ENCODE measurements around the gene ZSCAN12. TPM values are rescaled to one million over a fixed set of nuclear protein-coding genes. Genes with fewer than 3 reads are reported as not detected.

Gene ZSCAN12
- total RNA-seq, 4 donors from 2014 or later: 1.2 to 3.2 (median 2.3) TPM

DNA sequence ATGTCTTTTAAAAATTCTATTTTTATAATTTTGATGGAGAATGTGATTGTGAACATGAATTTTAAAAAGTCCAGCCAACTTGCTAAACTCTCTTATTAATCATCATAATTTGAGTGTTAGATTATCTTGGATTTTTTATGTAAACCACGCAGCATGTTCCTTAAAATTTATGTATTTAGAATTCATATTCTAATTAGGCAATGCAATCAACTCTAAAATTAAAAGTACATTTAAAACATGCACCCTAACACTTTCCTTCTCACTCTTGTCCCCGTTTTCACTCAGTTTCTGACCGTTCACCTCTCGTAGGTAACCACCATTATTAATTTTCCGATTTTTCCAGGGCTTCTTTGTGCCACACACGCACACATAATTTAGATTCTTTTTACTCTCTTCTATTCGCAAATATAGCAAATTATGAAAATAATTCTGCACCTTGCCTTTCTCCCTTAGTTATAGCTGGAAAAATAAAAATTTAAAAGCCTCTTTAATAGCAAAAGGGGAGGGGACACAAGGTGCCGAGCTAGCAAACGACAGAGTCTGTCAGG is 50.1 kb downstream of the ZSCAN12 start:
- Histone ChIP-seq H3K9me3 (no peaks in the 10 kb centered on the region), H3K4me1 (peaks cover 27% of the 10 kb centered on the region), H3K36me3 (no peaks in the 10 kb centered on the region), H3K27me3 (peaks cover 7% of the 10 kb centered on the region), H3K27ac (peak overlapping the region; percentile 64), H3K4me3 (peak overlapping the region; percentile 58)
- no peak for DNase-seq (ENCODE audit: low spot score in 2 of 2)
- TF ChIP-seq POLR2A (IDR thresholded peaks at IDR 0.05) (no peak), EP300 (IDR thresholded peaks at IDR 0.05) (no peak), POLR2AphosphoS5 (IDR thresholded peaks at IDR 0.05) (no peak)
- TF ChIP-seq, protein P1, sequence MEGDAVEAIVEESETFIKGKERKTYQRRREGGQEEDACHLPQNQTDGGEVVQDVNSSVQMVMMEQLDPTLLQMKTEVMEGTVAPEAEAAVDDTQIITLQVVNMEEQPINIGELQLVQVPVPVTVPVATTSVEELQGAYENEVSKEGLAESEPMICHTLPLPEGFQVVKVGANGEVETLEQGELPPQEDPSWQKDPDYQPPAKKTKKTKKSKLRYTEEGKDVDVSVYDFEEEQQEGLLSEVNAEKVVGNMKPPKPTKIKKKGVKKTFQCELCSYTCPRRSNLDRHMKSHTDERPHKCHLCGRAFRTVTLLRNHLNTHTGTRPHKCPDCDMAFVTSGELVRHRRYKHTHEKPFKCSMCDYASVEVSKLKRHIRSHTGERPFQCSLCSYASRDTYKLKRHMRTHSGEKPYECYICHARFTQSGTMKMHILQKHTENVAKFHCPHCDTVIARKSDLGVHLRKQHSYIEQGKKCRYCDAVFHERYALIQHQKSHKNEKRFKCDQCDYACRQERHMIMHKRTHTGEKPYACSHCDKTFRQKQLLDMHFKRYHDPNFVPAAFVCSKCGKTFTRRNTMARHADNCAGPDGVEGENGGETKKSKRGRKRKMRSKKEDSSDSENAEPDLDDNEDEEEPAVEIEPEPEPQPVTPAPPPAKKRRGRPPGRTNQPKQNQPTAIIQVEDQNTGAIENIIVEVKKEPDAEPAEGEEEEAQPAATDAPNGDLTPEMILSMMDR (IDR thresholded peaks at IDR 0.05): no peak
- WGBS: 1% methylated on average over 9 of the region's 9 CpGs

DNA sequence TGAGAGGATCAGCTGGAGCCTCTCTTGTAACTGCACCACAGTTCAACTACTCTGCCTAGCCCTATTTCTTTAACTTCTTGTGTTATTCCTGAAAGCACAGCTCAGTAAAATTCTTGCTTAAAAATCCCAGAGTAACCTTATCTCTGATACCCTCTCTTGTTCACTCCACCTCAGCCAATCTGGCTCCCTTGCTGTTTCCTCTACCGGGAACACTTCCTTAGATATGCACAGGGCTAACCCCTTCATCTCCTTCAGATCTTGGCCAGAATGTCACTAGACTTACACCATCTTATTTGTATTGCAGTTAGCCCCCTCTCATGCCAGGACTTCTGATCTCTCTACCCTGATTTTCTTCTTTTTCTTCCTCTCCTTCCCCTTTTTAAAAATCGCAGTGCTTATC is 52.4 kb downstream of the ZSCAN12 start:
- Histone ChIP-seq H3K9me3 (no peaks in the 10 kb centered on the region), H3K27me3 (peaks cover 7% of the 10 kb centered on the region), H3K4me1 (peaks cover 19% of the 10 kb centered on the region), H3K4me3 (no peak overlapping the region), H3K27ac (no peak overlapping the region), H3K36me3 (no peaks in the 10 kb centered on the region)
- TF ChIP-seq, protein P1 (IDR thresholded peaks at IDR 0.05): no peak
- TF ChIP-seq EP300 (IDR thresholded peaks at IDR 0.05) (no peak), POLR2AphosphoS5 (IDR thresholded peaks at IDR 0.05) (no peak), POLR2A (IDR thresholded peaks at IDR 0.05) (no peak)
- no peak for DNase-seq (ENCODE audit: low spot score in 2 of 2)
- 37% methylated on average over 2 of the region's 2 CpGs for WGBS

DNA sequence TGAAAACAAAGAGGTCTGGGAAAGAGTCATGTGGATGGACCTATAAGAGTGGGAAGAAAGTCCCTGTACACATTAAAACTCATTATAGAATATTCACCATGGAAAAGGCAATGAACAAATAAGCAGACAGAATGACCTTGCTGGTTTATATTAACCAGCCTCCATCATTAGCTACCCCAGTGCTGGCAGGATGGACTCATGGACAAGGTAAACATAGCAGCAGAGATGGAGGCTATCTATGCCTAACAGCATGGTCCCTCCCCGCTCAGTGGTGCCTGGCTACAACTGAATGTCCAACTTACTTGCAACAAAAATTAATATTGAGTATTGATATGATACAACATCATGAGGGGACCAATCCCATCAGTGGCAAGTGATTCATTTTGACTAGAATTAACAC is 54.3 kb downstream of the ZSCAN12 start:
- WGBS: 100% methylated on average over 1 of the region's 1 CpG

DNA sequence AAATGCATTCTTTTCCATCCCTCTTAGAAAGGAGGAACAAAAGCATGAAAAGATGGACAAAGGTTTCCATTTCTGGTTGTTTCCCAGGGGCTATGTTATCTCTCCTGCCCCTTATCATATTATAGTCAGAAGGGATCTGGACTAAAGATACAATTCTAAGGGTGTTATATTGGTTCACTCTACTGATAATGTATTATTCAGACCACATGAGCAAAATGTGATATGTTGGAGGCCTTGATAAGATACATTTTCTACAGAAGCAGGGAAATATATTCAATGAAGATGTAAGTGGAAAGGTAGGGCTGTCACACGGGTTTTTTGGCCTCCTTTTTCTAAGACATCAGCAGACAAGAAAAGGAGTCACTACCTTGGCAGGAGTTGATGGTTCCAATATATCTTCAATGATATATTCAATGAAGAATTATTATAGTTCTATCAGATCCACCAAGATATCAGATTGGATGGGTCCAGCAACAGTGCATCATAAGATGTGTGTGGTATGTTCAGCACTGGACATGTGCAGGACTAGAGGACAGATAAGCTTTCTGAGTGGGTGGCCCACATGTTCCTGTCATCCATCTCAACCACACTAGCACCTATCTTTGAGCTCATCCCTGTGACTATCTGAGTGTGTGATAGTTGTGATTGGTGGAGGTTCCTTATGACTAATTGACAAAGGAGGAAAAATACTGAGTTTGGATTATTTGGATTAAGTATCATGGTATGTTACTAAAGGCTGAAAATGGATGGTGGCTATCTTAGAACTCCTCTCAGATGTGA is 55.5 kb downstream of the ZSCAN12 start:
- Histone ChIP-seq H3K4me1 (no peaks in the 10 kb centered on the region), H3K9me3 (no peaks in the 10 kb centered on the region), H3K27me3 (peaks cover 7% of the 10 kb centered on the region), H3K4me3 (no peak overlapping the region), H3K27ac (no peak overlapping the region), H3K36me3 (no peaks in the 10 kb centered on the region)
- no peak for DNase-seq (ENCODE audit: low spot score in 2 of 2)
- TF ChIP-seq EP300 (IDR thresholded peaks at IDR 0.05) (no peak), POLR2A (IDR thresholded peaks at IDR 0.05) (no peak), POLR2AphosphoS5 (IDR thresholded peaks at IDR 0.05) (no peak)
- TF ChIP-seq, protein P1 (IDR thresholded peaks at IDR 0.05): no peak
- WGBS: 47% methylated on average over 1 of the region's 1 CpG

More for the DNA sequence above, 54.3 kb downstream of the ZSCAN12 start:
- Histone ChIP-seq H3K27me3 (peaks cover 7% of the 10 kb centered on the region), H3K4me3 (no peak overlapping the region), H3K36me3 (no peaks in the 10 kb centered on the region), H3K27ac (no peak overlapping the region), H3K4me1 (peaks cover 4% of the 10 kb centered on the region), H3K9me3 (no peaks in the 10 kb centered on the region)
- TF ChIP-seq, protein P1 (IDR thresholded peaks at IDR 0.05): no peak
- TF ChIP-seq EP300 (IDR thresholded peaks at IDR 0.05): no peak
- no peak for TF ChIP-seq POLR2AphosphoS5 (IDR thresholded peaks at IDR 0.05)
- no peak for TF ChIP-seq POLR2A (IDR thresholded peaks at IDR 0.05)
- DNase-seq (ENCODE audit: low spot score in 2 of 2): no peak

DNA sequence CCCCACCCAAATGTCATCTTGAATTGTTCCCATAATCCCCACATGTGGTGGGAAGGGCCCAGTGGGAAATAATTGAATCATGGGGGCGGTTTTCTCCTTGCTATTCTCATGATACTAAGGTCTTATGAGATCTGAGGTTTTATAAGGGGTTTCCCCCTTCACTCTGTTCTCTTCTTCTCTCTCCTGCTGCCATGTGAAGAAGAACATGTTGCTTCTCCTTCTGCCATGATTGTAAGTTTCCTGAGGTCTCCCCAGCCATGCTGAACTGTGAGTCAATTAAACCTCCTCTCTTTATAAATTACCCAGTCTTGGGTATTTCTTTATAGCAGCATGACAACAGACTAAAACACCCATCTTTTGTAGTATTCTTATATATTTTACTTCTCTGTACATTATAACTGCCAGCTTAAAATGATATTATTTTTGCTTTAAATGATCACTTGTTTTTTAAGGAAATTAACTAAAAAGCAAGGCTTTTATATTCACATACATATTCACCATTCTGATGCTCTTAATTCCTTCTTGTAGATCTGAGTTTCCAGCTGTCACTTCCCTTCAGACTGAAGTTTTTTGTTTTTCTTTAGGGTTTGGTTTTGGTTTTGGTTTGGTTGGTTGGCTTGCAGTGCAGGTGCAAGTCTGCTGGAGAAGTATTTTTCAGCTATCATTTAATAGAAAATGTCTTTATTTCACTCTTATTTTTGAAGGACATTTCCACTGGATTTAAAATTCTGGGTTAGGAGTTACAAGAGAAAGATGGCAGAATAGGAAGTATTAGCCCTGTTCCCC is 59.0 kb downstream of the ZSCAN12 start:
- peaks cover 2% of the 10 kb centered on the region for H3K27me3 ChIP-seq
- TF ChIP-seq, protein P1 (IDR thresholded peaks at IDR 0.05): no peak
- TF ChIP-seq POLR2AphosphoS5 (IDR thresholded peaks at IDR 0.05) (no peak), POLR2A (IDR thresholded peaks at IDR 0.05) (no peak), EP300 (IDR thresholded peaks at IDR 0.05) (no peak)
- 77% methylated on average over 1 of the region's 1 CpG for WGBS
- H3K36me3 ChIP-seq: no peaks in the 10 kb centered on the region
- DNase-seq (ENCODE audit: low spot score in 2 of 2): no peak
- H3K9me3 ChIP-seq: no peaks in the 10 kb centered on the region
- no peak overlapping the region for H3K4me3 ChIP-seq
- no peak overlapping the region for H3K27ac ChIP-seq
- peaks cover 9% of the 10 kb centered on the region for H3K4me1 ChIP-seq

All from suprapubic skin (tissue), 4 donors.